Measurements from ENCODE around the gene RSPH10B2.
"Not testable (repeated sequence)": the region's sequence is repeated elsewhere in the genome, so short reads cannot be mapped to it uniquely, and the experiment has no call there.

- TF ChIP-seq POLR2A (IDR thresholded peaks at IDR 0.05; ENCODE audit: low read length); GATA1 (IDR thresholded peaks at IDR 0.05; ENCODE audit: low read depth, low read length): not testable (repeated sequence)
These were observed 72.2 kb downstream of the RSPH10B2 start, which contains the start of gene CCZ1B for GRCh38 chr7:6826151-6826550.

Measured in erythroblast (primary cell).